Mesothelial cell of epicardium (in vitro differentiated cells): ENCODE data around the gene CELA2B. TPM values are rescaled to one million over a fixed set of nuclear protein-coding genes. Genes with fewer than 3 reads are reported as not detected.
"Not testable (repeated sequence)": the region's sequence is repeated elsewhere in the genome, so short reads cannot be mapped to it uniquely, and the experiment has no call there.

ENCODE experiments used
- DNase-seq, 2 experiments: peaks; one replicate each; pipeline ENCODE4 v3.0.0; 2021; ENCODE audit warnings: low spot score in 2 of 2; ENCODE audit not compliant: unreplicated experiment in 2 of 2
- H3K27ac Mint-ChIP-seq: 2 replicates; pipeline ENCODE4 v1.8.0; 2021; ENCODE audit warnings: mixed read lengths
- H3K27me3 Mint-ChIP-seq: 2 replicates; pipeline ENCODE4 v1.8.0; 2021; ENCODE audit warnings: low read depth, mixed read lengths
- H3K36me3 Mint-ChIP-seq: 2 replicates; pipeline ENCODE4 v1.8.0; 2021; ENCODE audit warnings: mixed read lengths
- H3K4me1 Mint-ChIP-seq: 2 replicates; pipeline ENCODE4 v1.8.0; 2021; ENCODE audit warnings: mixed read lengths
- H3K4me3 Mint-ChIP-seq: 2 replicates; pipeline ENCODE4 v1.8.0; 2021; ENCODE audit warnings: mild to moderate bottlenecking, moderate library complexity, mixed read lengths
- H3K9me3 Mint-ChIP-seq: 2 replicates; pipeline ENCODE4 v1.8.0; 2021; ENCODE audit warnings: mixed read lengths
- total RNA-seq: library from RNA; stranded (reverse); gene quantifications from 3 replicates; pipeline ENCODE4 v1.2.1, GENCODE V29; 2021
- TF ChIP-seq, protein P1 (sequence below): fragments of 200-600 bp; sonication (generic); IDR thresholded peaks from one replicate; pipeline ENCODE4 v1.5.0; 2021; ENCODE audit warnings: antibody characterized with exemption; ENCODE audit not compliant: unreplicated experiment

CELA2B gene
- total RNA-seq, 1 donor from 2014 or later, result not detected

DNA sequence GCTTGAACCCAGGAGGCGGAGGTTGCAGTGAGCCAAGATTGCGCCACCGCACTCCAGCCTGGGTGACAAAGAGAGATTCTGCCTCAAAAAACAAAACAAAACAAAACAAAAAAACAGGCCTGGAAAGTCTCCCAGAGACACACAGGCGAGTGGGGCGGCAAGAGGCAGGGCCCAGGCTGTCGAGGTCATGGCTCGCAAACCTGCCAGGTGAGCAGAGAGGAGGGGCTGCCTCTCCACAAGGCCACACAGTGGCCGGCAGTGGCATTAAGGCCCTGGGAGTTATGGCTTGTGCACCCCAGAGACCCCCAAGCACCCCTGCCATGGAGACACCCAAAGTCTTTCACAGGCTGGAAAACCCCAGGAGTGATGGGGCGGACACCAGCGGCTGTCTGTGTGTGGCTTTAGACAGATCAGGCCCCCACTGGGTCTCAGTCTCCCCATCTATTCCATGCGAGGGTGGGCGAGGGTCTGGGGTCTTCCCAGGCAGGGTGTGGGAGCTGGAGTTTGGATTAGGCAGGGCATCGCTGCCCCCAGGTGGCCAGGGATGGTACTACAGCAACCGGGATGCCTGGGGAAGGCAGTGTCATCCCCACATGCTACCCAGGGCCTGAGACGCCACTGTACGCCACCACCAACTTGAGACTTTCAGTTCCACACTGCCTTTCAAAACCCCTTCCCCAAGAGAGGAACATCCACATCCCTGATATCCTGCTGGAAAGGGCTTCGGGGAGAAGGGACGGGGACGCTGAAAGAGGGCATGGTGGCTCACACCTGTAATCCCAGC, 44.9 kb upstream of the CELA2B start:
- no peaks in the 10 kb centered on the region for H3K9me3 Mint-ChIP-seq
- H3K4me1 Mint-ChIP-seq, result peaks cover 14% of the 10 kb centered on the region
- peak overlapping the region; percentile 59 for H3K27ac Mint-ChIP-seq
- TF ChIP-seq, protein P1, sequence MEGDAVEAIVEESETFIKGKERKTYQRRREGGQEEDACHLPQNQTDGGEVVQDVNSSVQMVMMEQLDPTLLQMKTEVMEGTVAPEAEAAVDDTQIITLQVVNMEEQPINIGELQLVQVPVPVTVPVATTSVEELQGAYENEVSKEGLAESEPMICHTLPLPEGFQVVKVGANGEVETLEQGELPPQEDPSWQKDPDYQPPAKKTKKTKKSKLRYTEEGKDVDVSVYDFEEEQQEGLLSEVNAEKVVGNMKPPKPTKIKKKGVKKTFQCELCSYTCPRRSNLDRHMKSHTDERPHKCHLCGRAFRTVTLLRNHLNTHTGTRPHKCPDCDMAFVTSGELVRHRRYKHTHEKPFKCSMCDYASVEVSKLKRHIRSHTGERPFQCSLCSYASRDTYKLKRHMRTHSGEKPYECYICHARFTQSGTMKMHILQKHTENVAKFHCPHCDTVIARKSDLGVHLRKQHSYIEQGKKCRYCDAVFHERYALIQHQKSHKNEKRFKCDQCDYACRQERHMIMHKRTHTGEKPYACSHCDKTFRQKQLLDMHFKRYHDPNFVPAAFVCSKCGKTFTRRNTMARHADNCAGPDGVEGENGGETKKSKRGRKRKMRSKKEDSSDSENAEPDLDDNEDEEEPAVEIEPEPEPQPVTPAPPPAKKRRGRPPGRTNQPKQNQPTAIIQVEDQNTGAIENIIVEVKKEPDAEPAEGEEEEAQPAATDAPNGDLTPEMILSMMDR, result peak; percentile 93
- H3K36me3 Mint-ChIP-seq, result peaks cover 4% of the 10 kb centered on the region
- no peak overlapping the region for H3K4me3 Mint-ChIP-seq
- H3K27me3 Mint-ChIP-seq, result no peaks in the 10 kb centered on the region
- DNase-seq, result peak; percentile 59 to 92

DNA sequence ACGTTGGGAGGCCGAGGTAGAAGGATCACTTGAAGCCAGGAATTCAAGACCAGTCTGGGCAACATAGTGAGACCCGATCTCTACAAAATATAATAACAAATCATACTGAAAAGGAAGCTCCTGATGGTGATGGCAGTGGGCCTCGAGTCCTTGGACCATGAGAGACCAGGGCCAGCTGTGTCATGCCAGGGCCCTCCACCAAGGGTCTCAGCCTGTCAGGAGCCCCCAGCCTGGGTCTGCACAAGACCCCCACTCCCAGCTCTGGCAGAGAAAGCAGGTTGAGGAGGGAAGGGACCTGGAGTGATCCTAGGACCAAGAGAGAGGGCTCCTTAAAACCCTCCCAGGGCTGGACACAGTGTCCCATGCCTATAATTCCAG, 44.3 kb upstream of the CELA2B start:
- no peaks in the 10 kb centered on the region for H3K27me3 Mint-ChIP-seq
- TF ChIP-seq, protein P1, result no peak
- H3K27ac Mint-ChIP-seq, result peak overlapping the region; percentile 59
- H3K9me3 Mint-ChIP-seq, result no peaks in the 10 kb centered on the region
- DNase-seq, result no peak
- peaks cover 8% of the 10 kb centered on the region for H3K4me1 Mint-ChIP-seq
- H3K4me3 Mint-ChIP-seq, result no peak overlapping the region
- H3K36me3 Mint-ChIP-seq, result no peaks in the 10 kb centered on the region

DNA sequence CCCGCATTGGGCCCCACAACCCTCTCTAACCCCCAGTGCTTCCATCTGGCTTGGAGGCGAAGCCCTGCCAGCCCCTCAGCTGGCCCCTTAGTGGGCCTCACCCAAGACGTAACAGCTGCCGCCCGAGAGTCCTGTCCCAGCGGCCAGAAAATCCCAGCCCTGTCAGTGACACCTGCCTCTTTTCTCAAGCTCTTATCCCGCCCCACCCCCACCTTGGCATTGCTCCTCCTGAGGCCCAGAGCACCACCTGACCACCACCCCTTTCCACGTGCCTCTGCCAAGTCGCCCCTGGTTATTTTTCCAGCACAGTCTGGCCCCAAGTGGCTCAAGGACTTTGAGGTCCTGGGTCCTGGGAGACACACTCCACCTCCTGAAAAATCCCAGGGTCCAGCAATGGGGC, 43.6 kb upstream of the CELA2B start:
- no peaks in the 10 kb centered on the region for H3K9me3 Mint-ChIP-seq
- peaks cover 6% of the 10 kb centered on the region for H3K4me1 Mint-ChIP-seq
- no peaks in the 10 kb centered on the region for H3K36me3 Mint-ChIP-seq
- no peaks in the 10 kb centered on the region for H3K27me3 Mint-ChIP-seq
- TF ChIP-seq, protein P1, result no peak
- DNase-seq, result no peak
- H3K4me3 Mint-ChIP-seq, result no peak overlapping the region
- no peak overlapping the region for H3K27ac Mint-ChIP-seq

DNA sequence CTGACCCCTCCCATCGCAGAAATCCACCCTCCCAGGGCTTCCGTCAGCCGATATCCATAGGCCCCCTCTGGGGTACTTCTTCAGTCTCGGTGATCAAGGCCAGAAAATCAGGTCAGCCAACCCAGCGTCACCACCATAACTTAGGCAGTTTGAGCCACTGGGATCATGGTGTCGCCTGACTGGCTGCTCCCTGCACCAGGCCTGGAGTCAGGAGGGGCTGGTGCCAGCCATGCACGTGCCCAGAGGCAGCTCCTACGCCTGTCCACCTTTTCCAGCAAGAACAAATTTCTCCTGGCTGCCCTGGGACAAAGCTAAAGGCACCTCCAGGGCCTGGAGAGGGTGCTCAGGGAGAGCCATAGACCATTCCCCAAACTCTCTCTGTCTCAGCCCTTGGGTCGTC, 42.4 kb upstream of the CELA2B start:
- H3K36me3 Mint-ChIP-seq, result no peaks in the 10 kb centered on the region
- no peaks in the 10 kb centered on the region for H3K9me3 Mint-ChIP-seq
- no peak overlapping the region for H3K27ac Mint-ChIP-seq
- TF ChIP-seq, protein P1, result no peak
- H3K4me1 Mint-ChIP-seq, result peaks cover 4% of the 10 kb centered on the region
- no peak overlapping the region for H3K4me3 Mint-ChIP-seq
- no peak for DNase-seq
- H3K27me3 Mint-ChIP-seq, result no peaks in the 10 kb centered on the region

DNA sequence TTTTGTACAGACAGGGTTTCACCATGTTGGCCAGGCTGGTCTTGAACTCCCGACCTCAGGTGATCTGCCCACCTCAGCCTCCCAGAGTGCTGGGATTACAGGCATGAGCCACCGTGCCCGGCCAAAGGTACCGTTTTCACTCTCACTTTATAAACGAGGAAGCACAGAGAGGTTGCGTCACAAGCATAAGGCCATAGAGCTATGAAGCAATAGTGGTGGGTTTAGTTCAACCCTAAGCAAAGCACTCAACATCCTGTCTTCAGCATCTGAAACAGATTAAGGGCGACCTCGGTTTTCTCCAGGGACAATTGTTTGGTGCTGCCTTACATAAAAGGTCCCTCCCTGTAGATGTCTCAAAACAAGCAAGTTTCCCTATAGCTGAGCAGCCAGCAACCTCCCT, 41.2 kb upstream of the CELA2B start:
- H3K27me3 Mint-ChIP-seq, H3K9me3 Mint-ChIP-seq, H3K4me3 Mint-ChIP-seq, H3K4me1 Mint-ChIP-seq, DNase-seq, H3K27ac Mint-ChIP-seq, H3K36me3 Mint-ChIP-seq: not testable (repeated sequence)

DNA sequence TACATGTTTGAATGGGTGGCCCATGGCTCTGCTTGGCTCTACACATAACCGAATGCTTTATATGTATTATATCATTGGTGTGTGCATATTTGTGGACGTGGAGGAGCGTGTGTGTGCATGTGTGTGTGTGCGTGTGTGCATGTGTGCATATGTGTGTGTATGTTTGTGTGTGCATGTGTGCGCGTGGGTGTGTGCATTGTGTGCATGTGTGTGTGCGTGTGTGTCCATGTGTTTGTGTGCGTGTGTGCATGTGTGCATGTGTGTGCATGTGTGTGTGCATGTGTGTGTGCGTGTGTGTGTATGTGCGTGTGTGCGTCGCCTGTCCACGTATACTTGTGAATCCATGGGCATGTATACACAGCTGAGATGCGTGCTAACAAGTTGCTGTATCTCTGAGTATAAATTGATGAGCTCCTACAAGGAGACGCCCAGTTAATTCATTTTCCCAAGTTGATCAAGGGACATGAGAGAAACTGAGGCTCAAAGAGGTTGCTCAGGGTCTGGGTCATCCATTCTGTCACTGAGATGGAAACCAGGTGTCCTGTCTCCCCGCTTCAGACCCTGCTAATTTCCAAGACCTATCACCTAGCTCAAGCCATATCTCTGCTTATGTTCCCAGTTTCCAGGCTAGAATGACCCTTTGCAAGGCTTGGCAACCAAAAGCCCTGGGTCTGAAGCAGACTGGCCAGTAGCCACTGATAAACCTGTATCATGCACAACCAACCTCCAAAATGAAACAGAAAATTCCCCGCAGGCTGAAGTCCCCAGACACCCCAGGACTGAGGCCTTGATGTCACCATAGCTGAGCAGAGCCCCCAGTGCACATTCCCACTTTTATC, 40.4 kb upstream of the CELA2B start:
- Mint-ChIP-seq H3K9me3 (no peaks in the 10 kb centered on the region), H3K4me1 (peaks cover 4% of the 10 kb centered on the region), H3K27me3 (no peaks in the 10 kb centered on the region), H3K27ac (no peak overlapping the region), H3K4me3 (no peak overlapping the region), H3K36me3 (no peaks in the 10 kb centered on the region)
- DNase-seq, result no peak
- TF ChIP-seq, protein P1, result no peak
